GM21381 (cell line): ENCODE measurements around the gene TNFSF9.
"Not testable (repeated sequence)": the region's sequence is repeated elsewhere in the genome, so short reads cannot be mapped to it uniquely, and the experiment has no call there.

Experiments used
- ATAC-seq: cut with Tn5 transposase; IDR thresholded peaks from one replicate; pipeline ENCODE4 v1.9.1; 2021; ENCODE audit warnings: mild to moderate bottlenecking, moderate library complexity; ENCODE audit not compliant: unreplicated experiment

Gene TNFSF9

GRCh38 chr19:6503407-6504201 lies 27.2 kb upstream of the TNFSF9 start:
- ATAC-seq, result no peak

DNA sequence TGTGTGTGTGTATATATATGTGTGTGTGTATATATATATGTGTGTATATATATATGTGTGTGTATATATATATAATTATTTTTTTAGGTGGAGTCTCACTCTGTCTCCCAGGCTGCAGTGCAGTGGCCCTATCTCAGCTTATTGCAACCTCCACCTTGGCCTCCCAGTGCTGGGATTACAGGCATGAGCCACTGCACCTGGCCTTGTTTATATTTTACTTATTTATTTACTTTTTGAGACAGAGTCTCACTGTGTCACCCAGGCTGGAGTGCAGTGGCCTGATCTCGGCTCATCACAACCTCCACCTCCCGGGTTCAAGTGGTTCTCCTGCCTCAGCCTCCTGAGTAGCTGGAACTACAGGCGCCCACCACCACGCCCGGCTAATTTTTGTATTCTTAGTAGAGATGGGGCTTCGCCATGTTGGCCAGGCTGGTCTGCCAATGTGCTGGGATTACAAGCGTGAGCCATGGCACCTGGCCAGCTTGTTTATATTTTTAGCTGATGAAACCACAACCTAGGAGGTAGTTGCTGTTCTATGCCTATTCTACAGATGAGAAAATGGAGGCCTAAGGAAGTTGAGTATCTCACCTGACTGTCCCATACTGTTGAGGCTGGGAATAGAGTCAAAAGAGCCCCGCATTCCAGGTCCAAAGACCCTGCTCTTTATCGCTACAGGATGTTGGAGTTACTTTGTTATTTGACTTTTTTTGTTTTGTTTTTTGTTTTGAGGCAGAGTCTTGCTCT lies 22.6 kb upstream of the TNFSF9 start:
- not testable (repeated sequence) for ATAC-seq

DNA sequence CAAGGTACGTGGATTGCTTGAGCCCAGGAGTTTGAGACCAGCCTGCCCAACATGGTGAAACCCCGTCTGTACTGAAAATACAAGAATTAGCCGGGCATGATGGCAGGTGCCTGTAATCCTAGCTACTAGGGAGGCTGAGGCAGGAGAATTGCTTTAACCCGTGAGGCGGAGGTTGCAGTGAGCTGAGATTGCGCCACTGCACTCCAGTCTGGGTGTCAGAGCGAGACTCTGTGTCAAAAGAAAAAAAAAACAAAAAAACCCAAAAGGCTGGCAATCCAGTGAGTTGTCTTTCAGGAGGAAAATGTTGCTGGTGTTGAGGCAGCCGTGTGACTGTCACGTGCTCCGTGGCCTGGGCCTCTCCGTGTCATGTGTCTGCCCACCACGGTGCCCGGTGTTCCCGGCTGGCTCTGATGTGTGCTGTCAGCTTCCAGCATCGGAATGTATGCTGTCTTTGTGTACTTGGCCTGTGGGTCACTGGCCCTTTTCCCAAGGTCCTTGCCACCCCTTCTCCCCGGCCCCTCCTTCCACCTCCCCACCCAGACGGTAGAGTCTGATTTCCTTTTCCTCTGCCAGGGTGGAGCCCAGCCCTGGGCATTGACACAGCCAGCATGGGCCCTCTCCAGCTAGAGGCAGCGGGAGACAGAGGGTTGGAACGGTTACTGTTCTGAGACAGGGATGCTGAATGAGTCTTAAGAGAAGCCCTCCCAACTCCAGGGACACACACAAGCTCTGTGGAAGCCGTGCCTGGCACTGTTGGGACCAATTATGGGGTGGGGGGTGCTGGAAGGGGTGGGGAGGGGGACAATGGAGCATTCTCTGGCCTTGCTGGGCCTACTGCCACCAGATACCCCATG lies 21.5 kb upstream of the TNFSF9 start:
- ATAC-seq, result no peak

DNA sequence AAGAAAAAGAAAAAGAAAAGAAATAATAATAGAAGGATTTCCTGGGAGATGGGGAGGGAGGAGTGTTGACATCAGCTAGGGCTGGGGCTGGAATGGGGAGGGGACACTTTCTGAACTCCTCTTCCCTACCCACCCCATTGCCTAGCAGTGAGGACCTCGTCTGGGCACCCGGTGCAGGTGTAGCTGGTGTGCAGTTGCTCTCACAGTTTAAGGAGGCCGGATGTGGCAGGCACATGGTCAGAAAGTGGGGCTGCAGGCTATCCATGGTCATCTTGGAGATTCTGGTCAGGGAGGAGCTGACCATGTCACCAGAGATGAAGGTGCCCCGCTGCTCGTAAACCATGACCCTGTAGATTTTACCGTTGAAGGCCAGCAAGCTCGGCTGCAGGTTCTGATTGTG lies 20.2 kb upstream of the TNFSF9 start:
- ATAC-seq, result no peak

DNA sequence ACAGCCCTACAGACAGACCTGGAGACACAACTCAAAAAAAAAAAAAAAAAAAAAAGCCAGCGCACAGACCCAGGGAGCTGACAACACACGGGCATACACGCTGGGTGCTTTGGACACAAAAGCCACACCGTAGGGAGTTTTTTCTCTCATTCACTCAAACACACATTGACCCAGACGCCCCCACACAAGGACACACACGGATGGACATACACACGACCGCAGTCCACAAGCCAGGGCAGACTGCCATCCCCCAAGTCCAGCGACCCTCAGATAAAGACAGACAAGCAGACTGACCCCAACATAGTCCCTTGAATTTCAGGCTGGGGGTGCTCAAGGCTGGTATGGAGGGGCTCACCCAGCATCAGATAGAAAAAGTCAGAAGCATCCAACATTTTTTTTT lies 16.7 kb upstream of the TNFSF9 start:
- ATAC-seq, result no peak

DNA sequence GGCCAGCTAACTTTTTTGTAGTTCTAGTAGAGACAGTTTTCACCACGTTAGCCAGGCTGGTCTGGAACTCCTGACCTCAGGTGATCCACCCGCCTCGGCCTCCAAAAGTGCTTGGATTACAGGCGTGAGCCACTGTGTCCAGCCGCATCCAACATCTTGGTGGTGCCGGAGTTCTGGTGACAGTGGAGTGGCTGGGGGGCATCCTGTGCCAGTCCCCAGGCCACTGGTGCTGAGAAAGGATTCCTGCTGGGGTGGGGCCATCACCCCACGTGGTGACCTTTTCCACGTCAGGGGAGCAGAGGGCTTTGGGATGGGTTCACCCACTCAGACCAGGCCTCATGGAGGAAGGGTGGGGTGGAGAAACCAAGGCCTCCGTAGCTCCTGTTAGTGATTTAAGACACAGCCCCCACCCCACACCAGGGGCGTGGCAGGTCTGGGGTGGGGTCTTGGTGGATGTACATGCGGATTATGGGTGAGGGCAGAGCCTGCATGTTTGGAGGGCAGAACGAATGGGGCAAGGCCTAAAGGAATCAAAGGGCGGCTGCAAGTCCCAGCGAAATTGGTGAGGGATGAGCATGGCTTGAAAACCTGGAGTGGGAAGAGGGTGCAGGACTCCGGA lies 15.8 kb upstream of the TNFSF9 start:
- ATAC-seq, result no peak

DNA sequence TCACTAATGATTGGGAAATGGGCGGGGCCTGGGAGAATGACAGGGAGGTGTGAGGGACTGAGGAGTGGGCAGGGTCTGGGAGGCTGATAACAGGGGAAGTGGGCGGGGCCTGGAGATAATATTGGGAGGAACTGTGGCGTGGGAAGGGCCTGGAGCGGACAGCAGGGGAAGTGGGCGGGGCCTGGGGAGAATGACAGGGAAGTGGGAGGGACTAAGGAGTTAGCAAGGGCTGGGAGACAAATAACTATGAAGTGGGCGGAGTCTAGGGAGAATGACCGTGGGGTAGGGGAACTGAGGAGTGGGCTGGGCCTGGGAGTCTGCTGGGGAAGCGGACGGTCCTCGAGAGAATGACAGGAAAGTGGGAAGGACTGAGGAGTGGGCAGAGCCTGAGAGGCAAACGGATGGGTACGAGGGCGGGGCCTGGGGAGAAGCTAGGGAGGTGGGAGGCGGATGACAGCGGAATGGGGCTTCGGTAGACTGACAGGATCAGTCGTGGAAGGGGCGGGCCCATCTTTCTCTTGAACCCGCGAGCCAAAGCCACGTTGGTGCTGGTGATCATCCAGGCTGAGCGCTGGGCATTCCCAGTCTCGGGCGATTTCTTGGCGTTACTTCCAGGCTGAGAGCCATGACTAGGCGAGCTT lies 14.7 kb upstream of the TNFSF9 start:
- peak; percentile 43 for ATAC-seq

GRCh38 chr19:6516659-6517291 lies 14.1 kb upstream of the TNFSF9 start:
- ATAC-seq, result peak; percentile 45

DNA sequence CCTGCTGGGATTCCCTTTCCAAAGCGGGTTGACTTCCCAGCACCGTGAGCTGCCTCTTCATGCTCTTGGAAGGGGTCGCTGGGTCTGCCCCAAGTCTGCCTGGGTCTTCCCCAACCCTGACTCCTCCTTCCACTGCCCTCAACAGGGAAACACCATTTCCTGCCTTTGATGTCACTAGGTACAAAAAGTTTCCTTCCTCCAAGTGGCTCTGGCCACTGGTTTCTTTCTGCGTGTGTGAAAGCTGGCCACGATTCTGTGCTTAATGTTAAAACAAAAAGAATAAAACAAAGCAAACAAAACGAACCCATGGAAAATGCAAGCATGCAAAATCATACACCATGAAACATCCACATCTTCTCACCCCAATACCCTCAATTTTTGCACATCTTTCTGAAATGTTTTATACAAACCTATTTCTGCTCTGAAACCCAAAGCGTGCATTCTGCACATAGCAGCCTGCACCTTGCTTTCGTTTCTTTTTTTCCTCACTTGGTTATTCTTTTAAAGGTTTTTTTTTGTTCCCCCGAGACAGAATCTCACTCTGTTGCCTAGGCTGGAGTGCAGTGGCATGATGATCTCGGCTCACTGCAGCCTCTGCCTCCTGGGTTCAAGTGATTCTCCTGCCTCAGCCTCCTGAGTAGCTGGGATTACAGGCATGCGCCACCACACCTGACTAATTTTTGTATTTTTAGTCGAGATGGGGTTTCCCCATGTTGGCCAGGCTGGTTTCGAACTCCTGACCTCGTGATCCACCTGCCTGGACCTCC lies 12.5 kb upstream of the TNFSF9 start:
- ATAC-seq, result no peak

GRCh38 chr19:6519289-6519688 lies 11.5 kb upstream of the TNFSF9 start:
- ATAC-seq, result no peak

GRCh38 chr19:6521718-6522646 lies 8.8 kb upstream of the TNFSF9 start:
- ATAC-seq, result peak; percentile 38

DNA sequence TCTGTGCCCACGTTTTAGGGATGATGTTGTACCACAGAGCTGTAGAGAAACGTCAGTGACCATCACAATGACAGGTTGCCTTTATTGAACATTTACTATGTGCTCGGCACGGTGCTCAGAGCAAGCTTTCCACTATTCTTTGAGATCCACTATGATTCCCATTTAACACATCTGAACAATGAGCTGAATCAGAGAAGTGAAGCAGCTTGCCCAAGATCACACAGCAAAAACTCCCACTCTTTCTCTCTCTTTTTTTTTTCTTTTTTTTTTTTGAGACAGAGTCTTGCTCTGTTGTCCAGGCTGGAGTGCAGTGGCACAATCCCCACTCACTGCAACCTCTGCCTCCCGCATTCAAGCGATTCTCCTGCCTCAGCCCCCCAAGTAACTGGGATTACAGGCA lies 8.1 kb upstream of the TNFSF9 start:
- no peak for ATAC-seq

DNA sequence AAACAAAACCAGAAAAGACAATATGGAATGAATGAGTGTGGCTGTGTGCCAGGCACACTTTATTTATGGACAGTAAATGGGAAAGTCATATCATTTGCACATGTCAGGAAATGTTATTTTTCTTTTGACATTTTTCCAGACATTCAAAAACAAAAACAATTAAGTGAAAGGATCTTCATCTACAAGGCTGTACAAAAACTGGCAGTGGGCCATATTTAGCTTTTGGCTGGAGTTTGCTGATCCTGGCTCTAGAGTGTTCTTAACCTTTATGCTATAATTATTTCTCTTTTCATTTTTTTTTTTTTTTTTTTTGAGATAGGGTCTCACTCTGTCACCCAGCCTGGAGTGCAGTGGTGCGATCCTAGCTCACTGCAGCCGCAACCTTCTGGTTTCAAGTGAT lies 6.5 kb upstream of the TNFSF9 start:
- no peak for ATAC-seq

DNA sequence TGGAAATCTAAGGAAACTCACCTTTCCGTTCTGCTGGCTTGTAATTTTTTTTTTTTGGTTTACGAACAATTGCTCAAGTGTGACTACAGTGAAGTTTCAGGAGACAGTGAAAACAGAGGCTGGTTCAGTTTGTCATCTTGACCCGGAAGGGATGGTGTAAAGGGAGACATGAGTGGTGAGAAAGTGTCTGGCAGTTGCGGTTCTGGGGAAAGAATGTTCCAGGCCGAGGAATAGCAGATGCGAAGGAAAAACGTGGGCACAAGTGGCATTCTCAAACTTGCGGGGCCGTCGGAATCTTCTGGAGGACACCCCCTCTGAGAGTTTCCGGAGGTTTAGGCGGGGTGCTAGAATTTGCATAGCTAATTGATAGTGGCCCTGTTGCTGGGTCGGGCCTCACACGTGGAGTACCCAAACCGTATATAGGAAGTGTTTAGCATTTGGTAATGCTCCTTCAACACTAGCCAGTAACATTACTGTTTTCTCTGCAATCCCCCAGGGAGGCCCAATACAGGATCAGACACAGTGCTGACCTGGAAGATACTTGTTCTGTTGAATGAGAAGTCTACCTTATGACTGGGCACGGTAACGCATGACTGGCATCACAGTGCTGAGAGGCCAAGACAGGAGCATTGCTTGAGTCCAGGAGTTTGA lies 2.8 kb upstream of the TNFSF9 start:
- peak; percentile 40 for ATAC-seq

- no peak for ATAC-seq
These were observed 2.2 kb upstream of the TNFSF9 start for GRCh38 chr19:6528544-6529121.

- ATAC-seq, result no peak
These were observed 1.5 kb upstream of the TNFSF9 start for GRCh38 chr19:6529351-6529750.

DNA sequence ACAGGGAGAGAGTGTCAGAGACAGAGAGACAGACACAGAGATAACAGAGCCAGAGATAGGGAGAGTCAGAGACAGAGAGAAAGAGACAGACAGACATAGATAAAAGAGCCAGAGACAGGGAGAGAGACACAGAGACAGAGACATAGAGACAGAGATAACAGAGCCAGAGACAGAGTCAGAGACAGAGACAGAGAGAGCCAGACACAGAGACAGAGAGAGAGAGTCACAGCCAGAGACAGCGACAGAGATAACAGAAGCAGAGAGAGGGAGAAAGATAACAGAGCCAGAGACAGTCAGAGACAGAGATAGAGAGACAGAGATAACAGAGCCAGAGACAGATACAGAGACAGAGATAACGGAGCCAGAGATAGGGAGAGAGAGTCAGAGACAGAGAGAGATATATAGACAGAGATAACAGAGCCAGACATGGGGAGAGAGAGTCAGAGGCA lies 865 bp upstream of the TNFSF9 start:
- no peak for ATAC-seq
